Peyer's patch (tissue), 4 donors: ENCODE measurements around the gene LITAFD. TPM values are rescaled to one million over a fixed set of nuclear protein-coding genes. Genes with fewer than 3 reads are reported as not detected.
"Not testable (repeated sequence)": the region's sequence is repeated elsewhere in the genome, so short reads cannot be mapped to it uniquely, and the experiment has no call there.

Experiments
- DNase-seq, 3 donors: peaks; one replicate each; pipeline ENCODE4 v3.0.0-alpha.2; 2017 to 2019
- H3K27ac ChIP-seq, 4 donors: fragments of 200-600 bp; sonication (generic); one replicate each; pipeline ENCODE4 v1.5.1; 2016 to 2019
- H3K27me3 ChIP-seq, 2 donors: fragments of 200-600 bp; sonication (generic); one replicate each; pipeline ENCODE4 v1.5.1; 2019
- H3K36me3 ChIP-seq, 3 donors: fragments of 200-600 bp; sonication (generic); one replicate each; pipeline ENCODE4 v1.5.1; 2016 to 2019
- H3K4me1 ChIP-seq, 4 donors: fragments of 200-600 bp; sonication (generic); one replicate each; pipeline ENCODE4 v1.5.1; 2016 to 2019
- H3K4me3 ChIP-seq, 4 donors: fragments of 200-600 bp; sonication (generic); 1 replicate in 3 of 4; 2 replicates in 1 of 4; pipeline ENCODE4 v1.5.1; 2016 to 2019; ENCODE audit warnings: mild to moderate bottlenecking in 1 of 4
- H3K9me3 ChIP-seq, 4 donors: fragments of 200-600 bp; sonication (generic); one replicate each; pipeline ENCODE4 v1.5.1; 2016 to 2019; ENCODE audit warnings: mild to moderate bottlenecking in 1 of 4
- CTCF ChIP-seq, 6 experiments: fragments of 450-650 bp in 4 of 6; fragments of 200-600 bp in 2 of 6; sonication (generic) in 1 of 6; IDR thresholded peaks; one replicate each; pipeline ENCODE4 v1.5.1; 2017 to 2019; ENCODE audit warnings: antibody characterized with exemption in 6 of 6, mild to moderate bottlenecking in 3 of 6, moderate library complexity in 1 of 6
- POLR2A ChIP-seq, 2 donors: fragments of 450-650 bp; IDR thresholded peaks; one replicate each; pipeline ENCODE4 v1.5.1; 2017; ENCODE audit warnings: antibody characterized with exemption in 2 of 2, mild to moderate bottlenecking in 2 of 2, moderate library complexity in 2 of 2
- total RNA-seq, 4 donors: library from RNA; depleted of rRNA; stranded (reverse); fragments of >200 nt; gene quantifications; one replicate each; pipeline ENCODE4 v1.1.0, GENCODE V29; 2016

LITAFD gene
- total RNA-seq, 4 donors from 2014 or later, result not detected

GRCh38 chr16:8912793-8913192 lies 30.6 kb downstream of the LITAFD start:
- Histone ChIP-seq H3K36me3 (peaks cover 0 to 92% (median 0%) of the 10 kb centered on the region in 3 donors), H3K27me3 (no peaks in the 10 kb centered on the region), H3K4me3 (no peak overlapping the region), H3K27ac (peak overlapping the region in 1 of 4 donors; percentile 70), H3K9me3 (no peaks in the 10 kb centered on the region), H3K4me1 (peaks cover 0 to 36% (median 0%) of the 10 kb centered on the region in 4 donors)
- no peak for DNase-seq
- no peak for TF ChIP-seq CTCF (IDR thresholded peaks at IDR 0.05)
- no peak for TF ChIP-seq POLR2A (IDR thresholded peaks at IDR 0.05)

- Histone ChIP-seq H3K4me1 (peaks cover 0 to 28% (median 0%) of the 10 kb centered on the region in 4 donors), H3K27me3 (no peaks in the 10 kb centered on the region), H3K9me3 (no peaks in the 10 kb centered on the region), H3K36me3 (peaks cover 0 to 92% (median 0%) of the 10 kb centered on the region in 3 donors), H3K27ac (no peak overlapping the region), H3K4me3 (no peak overlapping the region)
- TF ChIP-seq POLR2A (IDR thresholded peaks at IDR 0.05) (no peak), CTCF (IDR thresholded peaks at IDR 0.05) (no peak)
- DNase-seq, result no peak
Measured at GRCh38 chr16:8914098-8914497, 31.9 kb downstream of the LITAFD start.

GRCh38 chr16:8915722-8916301 lies 33.7 kb downstream of the LITAFD start:
- peaks cover 0 to 14% (median 0%) of the 10 kb centered on the region in 4 donors for H3K4me1 ChIP-seq
- no peaks in the 10 kb centered on the region for H3K9me3 ChIP-seq
- H3K27me3 ChIP-seq, result no peaks in the 10 kb centered on the region
- no peak overlapping the region for H3K4me3 ChIP-seq
- no peak for DNase-seq
- peaks cover 0 to 92% (median 0%) of the 10 kb centered on the region in 3 donors for H3K36me3 ChIP-seq
- no peak for TF ChIP-seq CTCF (IDR thresholded peaks at IDR 0.05)
- TF ChIP-seq POLR2A (IDR thresholded peaks at IDR 0.05), result no peak
- H3K27ac ChIP-seq, result no peak overlapping the region

- Histone ChIP-seq H3K27ac (no peak overlapping the region), H3K9me3 (no peaks in the 10 kb centered on the region), H3K4me3 (no peak overlapping the region), H3K4me1 (peaks cover 0 to 6% (median 0%) of the 10 kb centered on the region in 4 donors), H3K36me3 (peaks cover 0 to 90% (median 0%) of the 10 kb centered on the region in 3 donors), H3K27me3 (no peaks in the 10 kb centered on the region)
- TF ChIP-seq CTCF (IDR thresholded peaks at IDR 0.05) (no peak), POLR2A (IDR thresholded peaks at IDR 0.05) (no peak)
- no peak for DNase-seq
Measured at GRCh38 chr16:8916541-8917225, 34.5 kb downstream of the LITAFD start.

- H3K27me3 ChIP-seq, H3K9me3 ChIP-seq: not testable (repeated sequence)
Measured at GRCh38 chr16:8917336-8917735, 35.2 kb downstream of the LITAFD start.

More at GRCh38 chr16:8917336-8917735, 35.2 kb downstream of the LITAFD start:
- H3K36me3 ChIP-seq, result peaks cover 0 to 93% (median 0%) of the 10 kb centered on the region in 3 donors
- H3K27ac ChIP-seq, DNase-seq, H3K4me1 ChIP-seq, H3K4me3 ChIP-seq: not testable (repeated sequence)
